KMS-11 (cell line): ENCODE data around the gene DENND6B.

Experiments used
- H2AFZ ChIP-seq: fragments of 200-600 bp; sonication (generic); 2 replicates; pipeline ENCODE4 v1.6.1; 2016; ENCODE audit warnings: antibody characterized with exemption, mixed run types, low read depth
- H3K27ac ChIP-seq: fragments of 200-600 bp; sonication (generic); 2 replicates; pipeline ENCODE4 v1.6.1; 2016; ENCODE audit warnings: mild to moderate bottlenecking, mixed run types
- H3K27me3 ChIP-seq: fragments of 200-600 bp; sonication (generic); 2 replicates; pipeline ENCODE4 v1.6.1; 2017; ENCODE audit warnings: mild to moderate bottlenecking, low read depth, mixed run types, moderate library complexity; ENCODE audit not compliant: insufficient read depth
- H3K36me3 ChIP-seq: fragments of 200-600 bp; sonication (generic); 2 replicates; pipeline ENCODE4 v1.6.1; 2017; ENCODE audit warnings: mild to moderate bottlenecking, mixed run types; ENCODE audit not compliant: insufficient read depth
- H3K4me1 ChIP-seq: fragments of 200-600 bp; sonication (generic); 2 replicates; pipeline ENCODE4 v1.6.1; 2016; ENCODE audit warnings: mild to moderate bottlenecking, low read depth, mixed run types; ENCODE audit not compliant: poor library complexity, severe bottlenecking
- H3K4me2 ChIP-seq: fragments of 200-600 bp; sonication (generic); 2 replicates; pipeline ENCODE4 v1.7.0; 2016; ENCODE audit warnings: mild to moderate bottlenecking, mixed run types
- H3K4me3 ChIP-seq: fragments of 200-600 bp; sonication (generic); IDR thresholded peaks from 2 replicates; pipeline ENCODE4 v1.6.1; 2017; ENCODE audit warnings: low read depth, low read length, mixed read lengths; ENCODE audit not compliant: insufficient read depth
- H3K79me2 ChIP-seq: fragments of 200-600 bp; sonication (generic); 2 replicates; pipeline ENCODE4 v1.6.1; 2016; ENCODE audit warnings: low read depth, mixed run types; ENCODE audit not compliant: insufficient read depth
- H3K9ac ChIP-seq: fragments of 200-600 bp; sonication (generic); 2 replicates; pipeline ENCODE4 v1.6.1; 2016; ENCODE audit warnings: mild to moderate bottlenecking, mixed run types
- H4K20me1 ChIP-seq: fragments of 200-600 bp; sonication (generic); 2 replicates; pipeline ENCODE4 v1.6.1; 2016; ENCODE audit warnings: mild to moderate bottlenecking, mixed run types; ENCODE audit not compliant: insufficient read depth
- TF ChIP-seq, protein P1 (sequence below): fragments of 200-600 bp; sonication (generic); conservative IDR thresholded peaks from 2 replicates; pipeline ENCODE4 v1.6.1; 2017; ENCODE audit warnings: low read depth, mild to moderate bottlenecking, antibody characterized with exemption, low read length, moderate library complexity, mixed read lengths

Gene DENND6B

DNA sequence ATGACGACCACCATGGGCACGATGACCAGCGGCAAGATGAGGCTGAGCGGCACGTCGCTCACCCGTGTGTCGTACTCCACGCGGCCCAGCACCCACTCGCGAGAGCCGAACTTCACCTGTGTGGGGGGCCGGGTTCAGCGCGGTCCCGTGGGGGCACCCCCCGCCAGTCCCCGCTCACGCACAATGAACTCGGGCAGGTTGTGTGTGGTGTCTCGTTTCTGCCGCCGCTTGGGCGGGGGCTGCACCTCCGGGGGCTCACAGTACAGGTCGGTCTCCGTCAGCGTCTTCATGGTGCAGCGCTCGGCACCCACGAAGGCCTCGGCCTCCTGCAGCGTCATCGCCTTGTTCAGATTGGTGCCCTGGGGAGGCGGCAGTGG, 45.4 kb downstream of the DENND6B start:
- Histone ChIP-seq H3K4me3 (no peak overlapping the region), H4K20me1 (no peaks in the 10 kb centered on the region), H2AFZ (no peak overlapping the region), H3K27ac (no peak overlapping the region), H3K36me3 (no peaks in the 10 kb centered on the region), H3K9ac (no peak overlapping the region), H3K27me3 (no peaks in the 10 kb centered on the region), H3K4me1 (no peaks in the 10 kb centered on the region), H3K4me2 (no peak overlapping the region), H3K79me2 (no peaks in the 10 kb centered on the region)
- TF ChIP-seq, protein P1, sequence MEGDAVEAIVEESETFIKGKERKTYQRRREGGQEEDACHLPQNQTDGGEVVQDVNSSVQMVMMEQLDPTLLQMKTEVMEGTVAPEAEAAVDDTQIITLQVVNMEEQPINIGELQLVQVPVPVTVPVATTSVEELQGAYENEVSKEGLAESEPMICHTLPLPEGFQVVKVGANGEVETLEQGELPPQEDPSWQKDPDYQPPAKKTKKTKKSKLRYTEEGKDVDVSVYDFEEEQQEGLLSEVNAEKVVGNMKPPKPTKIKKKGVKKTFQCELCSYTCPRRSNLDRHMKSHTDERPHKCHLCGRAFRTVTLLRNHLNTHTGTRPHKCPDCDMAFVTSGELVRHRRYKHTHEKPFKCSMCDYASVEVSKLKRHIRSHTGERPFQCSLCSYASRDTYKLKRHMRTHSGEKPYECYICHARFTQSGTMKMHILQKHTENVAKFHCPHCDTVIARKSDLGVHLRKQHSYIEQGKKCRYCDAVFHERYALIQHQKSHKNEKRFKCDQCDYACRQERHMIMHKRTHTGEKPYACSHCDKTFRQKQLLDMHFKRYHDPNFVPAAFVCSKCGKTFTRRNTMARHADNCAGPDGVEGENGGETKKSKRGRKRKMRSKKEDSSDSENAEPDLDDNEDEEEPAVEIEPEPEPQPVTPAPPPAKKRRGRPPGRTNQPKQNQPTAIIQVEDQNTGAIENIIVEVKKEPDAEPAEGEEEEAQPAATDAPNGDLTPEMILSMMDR: no peak

DNA sequence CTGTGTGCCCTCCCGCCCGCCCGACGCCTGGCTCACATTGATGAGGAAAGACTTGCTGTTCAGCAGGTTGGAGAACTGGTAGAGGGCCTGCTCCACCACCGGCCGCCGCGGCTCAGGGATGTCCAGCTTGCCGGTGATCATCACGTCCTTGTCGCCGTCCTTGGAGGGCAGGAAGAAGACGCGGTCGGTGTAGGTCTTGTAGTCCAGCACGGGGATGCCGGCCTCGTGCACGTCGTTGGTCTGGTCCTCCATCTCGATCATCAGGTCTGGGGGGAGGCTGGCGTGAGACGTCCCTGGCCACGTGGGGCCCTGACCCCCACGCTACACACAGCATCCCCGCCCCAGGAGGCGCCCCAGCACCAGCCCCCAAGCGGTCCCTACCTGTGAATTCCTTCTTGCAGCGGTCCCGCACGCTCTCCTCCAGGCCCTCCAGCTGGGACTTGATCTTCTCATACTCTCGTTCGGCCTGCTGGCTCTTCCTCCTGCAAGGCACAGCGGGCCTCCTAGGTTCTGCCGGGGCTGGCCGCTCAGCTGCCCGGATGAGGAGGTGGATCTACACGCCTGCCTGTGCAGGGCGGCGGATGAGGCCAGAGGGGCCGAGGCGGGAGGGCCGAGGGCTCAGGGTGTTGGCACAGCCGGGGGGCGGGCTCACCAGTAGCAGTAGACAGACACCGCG, 46.0 kb downstream of the DENND6B start:
- no peaks in the 10 kb centered on the region for H3K27me3 ChIP-seq
- H3K4me3 ChIP-seq: no peak overlapping the region
- no peak overlapping the region for H2AFZ ChIP-seq
- H3K4me1 ChIP-seq: no peaks in the 10 kb centered on the region
- no peaks in the 10 kb centered on the region for H3K79me2 ChIP-seq
- H4K20me1 ChIP-seq: no peaks in the 10 kb centered on the region
- no peak overlapping the region for H3K27ac ChIP-seq
- H3K36me3 ChIP-seq: no peaks in the 10 kb centered on the region
- no peak overlapping the region for H3K4me2 ChIP-seq
- no peak overlapping the region for H3K9ac ChIP-seq
- TF ChIP-seq, protein P1: no peak

DNA sequence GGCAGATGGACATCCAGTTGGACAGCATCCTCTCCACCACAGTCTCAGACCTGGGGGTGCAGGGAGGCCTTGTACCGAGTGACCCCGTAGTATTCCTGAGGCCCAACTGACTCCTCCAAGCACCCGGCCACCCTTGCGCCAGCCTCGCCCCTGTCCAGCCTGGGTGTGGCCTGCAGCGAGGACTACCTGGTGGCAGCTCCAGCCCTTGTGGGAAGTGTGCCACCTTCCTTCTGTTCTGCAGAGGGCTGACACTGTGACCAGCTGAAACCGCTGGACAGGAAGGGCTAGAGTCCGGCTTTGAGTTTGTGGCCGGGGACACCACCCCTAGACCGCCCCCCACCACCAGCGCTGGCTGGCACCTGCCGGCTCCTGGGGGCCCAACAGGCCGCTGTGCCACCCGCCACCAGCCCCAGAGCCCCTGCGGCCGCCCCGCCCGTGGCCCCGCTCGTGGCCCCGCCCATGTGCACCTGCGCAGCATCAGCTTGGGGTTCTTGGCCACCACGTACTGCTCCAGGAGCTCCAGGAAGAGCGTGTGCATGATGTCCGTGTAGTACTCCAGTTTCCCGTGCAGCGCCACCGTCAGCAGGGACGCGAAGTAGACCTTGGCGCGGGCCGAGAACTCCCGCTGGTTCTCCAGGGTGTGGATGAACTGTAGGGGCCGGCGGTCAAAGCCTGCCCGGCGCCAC, 46.6 kb downstream of the DENND6B start:
- Histone ChIP-seq H3K9ac (no peak overlapping the region), H3K4me1 (no peaks in the 10 kb centered on the region), H4K20me1 (no peaks in the 10 kb centered on the region), H3K4me2 (no peak overlapping the region), H3K79me2 (no peaks in the 10 kb centered on the region), H2AFZ (no peak overlapping the region), H3K27ac (no peak overlapping the region), H3K36me3 (no peaks in the 10 kb centered on the region), H3K27me3 (no peaks in the 10 kb centered on the region), H3K4me3 (no peak overlapping the region)
- TF ChIP-seq, protein P1: no peak

DNA sequence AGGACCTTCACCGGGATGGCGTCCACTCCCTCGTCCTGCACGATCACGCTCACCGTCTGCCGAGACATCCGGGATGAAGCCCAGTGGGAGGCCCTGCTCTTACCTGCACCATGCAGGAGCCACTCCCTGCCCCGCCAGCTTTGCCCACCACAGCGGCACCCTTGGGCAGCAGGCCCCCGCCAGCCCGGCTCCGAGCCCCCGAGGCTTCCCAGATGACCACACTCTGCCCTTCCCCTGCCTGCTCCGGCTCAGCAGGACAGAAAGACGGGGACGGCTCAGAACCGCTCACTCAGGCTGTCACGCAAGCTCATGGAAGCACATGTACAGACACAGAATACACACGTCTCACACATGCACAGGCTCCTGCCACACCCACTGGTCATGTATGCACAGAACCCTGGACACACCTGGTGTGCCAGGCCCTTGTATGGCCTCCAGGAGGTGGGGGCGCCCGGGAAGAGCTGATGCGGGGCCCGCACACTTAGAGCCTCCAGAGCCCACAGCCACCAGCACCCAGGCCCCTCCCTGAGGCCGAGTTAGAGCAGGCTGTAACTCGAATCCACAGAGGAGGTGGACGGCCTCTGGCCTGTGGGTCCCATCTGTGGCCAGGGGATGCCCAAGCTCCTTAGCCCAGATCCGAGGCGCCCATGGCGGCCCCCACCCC, 47.7 kb downstream of the DENND6B start:
- H4K20me1 ChIP-seq: no peaks in the 10 kb centered on the region
- no peaks in the 10 kb centered on the region for H3K36me3 ChIP-seq
- H3K9ac ChIP-seq: no peak overlapping the region
- TF ChIP-seq, protein P1: no peak
- no peak overlapping the region for H3K27ac ChIP-seq
- no peaks in the 10 kb centered on the region for H3K79me2 ChIP-seq
- no peak overlapping the region for H2AFZ ChIP-seq
- no peaks in the 10 kb centered on the region for H3K27me3 ChIP-seq
- H3K4me3 ChIP-seq: no peak overlapping the region
- peaks cover 2% of the 10 kb centered on the region for H3K4me1 ChIP-seq
- no peak overlapping the region for H3K4me2 ChIP-seq
